GM23338 (cell line): ENCODE results near the gene PAPPA. TPM values are rescaled to one million over a fixed set of nuclear protein-coding genes. Genes with fewer than 3 reads are reported as not detected.

Source experiments
- ATAC-seq: fragments of 200-7000 bp; cut with Tn5 transposase; 3 replicates; pipeline ENCODE4 v1.9.1; 2020
- DNase-seq: peaks from one replicate; pipeline ENCODE4 v3.0.0-alpha.2; 2015; ENCODE audit warnings: low spot score
- H2AFZ ChIP-seq: fragments of 200-600 bp; sonication (generic); 2 replicates; pipeline ENCODE4 v1.8.0; 2016; ENCODE audit warnings: antibody characterized with exemption, mild to moderate bottlenecking, moderate library complexity
- H3F3A ChIP-seq: fragments of 200-600 bp; sonication (generic); replicated peaks from 2 replicates; pipeline ENCODE4 v1.8.0; 2017; ENCODE audit warnings: antibody characterized with exemption, mixed run types, low read depth
- H3K27ac ChIP-seq: fragments of 200-600 bp; sonication (generic); 2 replicates; pipeline ENCODE4 v1.6.1; 2016; ENCODE audit warnings: low read depth
- H3K27me3 ChIP-seq: fragments of 200-600 bp; sonication (generic); 2 replicates; pipeline ENCODE4 v1.8.0; 2016; ENCODE audit warnings: mild to moderate bottlenecking, mixed run types, moderate library complexity; ENCODE audit not compliant: insufficient read depth
- H3K36me3 ChIP-seq: fragments of 200-600 bp; sonication (generic); 2 replicates; pipeline ENCODE4 v1.8.0; 2016; ENCODE audit warnings: mild to moderate bottlenecking; ENCODE audit not compliant: insufficient read depth
- H3K4me1 ChIP-seq: fragments of 200-600 bp; sonication (generic); 2 replicates; pipeline ENCODE4 v1.8.0; 2016; ENCODE audit warnings: mild to moderate bottlenecking, moderate library complexity; ENCODE audit not compliant: insufficient read depth
- H3K4me2 ChIP-seq: fragments of 200-600 bp; sonication (generic); 2 replicates; pipeline ENCODE4 v1.7.1; 2017; ENCODE audit warnings: mixed run types
- H3K4me3 ChIP-seq: fragments of 200-600 bp; sonication (generic); 2 replicates; pipeline ENCODE4 v1.6.1; 2016; ENCODE audit warnings: mixed run types
- H3K79me2 ChIP-seq: fragments of 200-600 bp; sonication (generic); replicated peaks from 2 replicates; pipeline ENCODE4 v1.8.0; 2017; ENCODE audit warnings: mild to moderate bottlenecking; ENCODE audit not compliant: insufficient read depth
- H3K9me2 ChIP-seq: fragments of 200-600 bp; sonication (generic); 2 replicates; pipeline ENCODE4 v1.8.0; 2017; ENCODE audit not compliant: insufficient read depth
- H4K20me1 ChIP-seq: fragments of 200-600 bp; sonication (generic); replicated peaks from 2 replicates; pipeline ENCODE4 v1.8.0; 2017; ENCODE audit warnings: mild to moderate bottlenecking; ENCODE audit not compliant: insufficient read depth
- H3K27ac Mint-ChIP-seq: 2 replicates; pipeline ENCODE4 v1.8.0; 2020; ENCODE audit warnings: inconsistent platforms, mild to moderate bottlenecking, moderate library complexity, mixed read lengths
- H3K27me3 Mint-ChIP-seq: 3 replicates; pipeline ENCODE4 v1.8.0; 2022; ENCODE audit warnings: low read depth, mild to moderate bottlenecking, moderate library complexity, mixed read lengths, inconsistent platforms; ENCODE audit not compliant: insufficient read depth, poor library complexity
- H3K36me3 Mint-ChIP-seq: 3 replicates; pipeline ENCODE4 v1.8.0; 2021; ENCODE audit warnings: low read depth, mild to moderate bottlenecking, inconsistent platforms, moderate library complexity, mixed read lengths
- H3K4me1 Mint-ChIP-seq: 3 replicates; pipeline ENCODE4 v1.8.0; 2020; ENCODE audit warnings: mild to moderate bottlenecking, inconsistent platforms, mixed read lengths
- H3K4me3 Mint-ChIP-seq: 3 replicates; pipeline ENCODE4 v1.8.0; 2021; ENCODE audit warnings: moderate library complexity, mild to moderate bottlenecking, inconsistent platforms, mixed read lengths
- H3K9me3 Mint-ChIP-seq: 3 replicates; pipeline ENCODE4 v1.8.0; 2020; ENCODE audit warnings: moderate library complexity, mild to moderate bottlenecking, inconsistent platforms, mixed read lengths
- CREB1 ChIP-seq: fragments of 250-450 bp; sonication (Bioruptor Pico); IDR thresholded peaks from 2 replicates; pipeline ENCODE4 v1.5.0; 2020; ENCODE audit warnings: low read depth, mild to moderate bottlenecking, moderate library complexity
- ETS1 ChIP-seq: IDR thresholded peaks from 2 replicates; pipeline ENCODE4 v1.6.1; 2016; ENCODE audit warnings: antibody characterized with exemption
- EZH2 ChIP-seq: fragments of 200-600 bp; sonication (generic); IDR thresholded peaks from one replicate; pipeline ENCODE4 v1.8.0; 2017; ENCODE audit warnings: antibody characterized with exemption, mild to moderate bottlenecking, low read depth; ENCODE audit not compliant: unreplicated experiment
- EZH2phosphoT487 ChIP-seq: fragments of 200-600 bp; sonication (generic); IDR thresholded peaks from one replicate; pipeline ENCODE4 v1.8.1; 2018; ENCODE audit warnings: antibody characterized with exemption; ENCODE audit not compliant: unreplicated experiment
- JUNB ChIP-seq: IDR thresholded peaks from one replicate; pipeline ENCODE4 v1.6.1; 2016; ENCODE audit warnings: antibody characterized with exemption; ENCODE audit not compliant: unreplicated experiment
- NANOG ChIP-seq: IDR thresholded peaks from 2 replicates; pipeline ENCODE4 v1.6.1; 2016; ENCODE audit warnings: antibody characterized with exemption, borderline replicate concordance
- POLR2AphosphoS5 ChIP-seq: IDR thresholded peaks from 2 replicates; pipeline ENCODE4 v1.6.1; 2016; ENCODE audit warnings: antibody characterized with exemption, low read depth
- STAT1 ChIP-seq: IDR thresholded peaks from one replicate; pipeline ENCODE4 v1.6.1; 2016; ENCODE audit warnings: antibody characterized with exemption; ENCODE audit not compliant: unreplicated experiment
- ZNF114 ChIP-seq: fragments of 250-450 bp; sonication (Bioruptor Pico); IDR thresholded peaks from 2 replicates; pipeline ENCODE4 v1.5.0; 2020; ENCODE audit warnings: mild to moderate bottlenecking, moderate library complexity
- ZNF331 ChIP-seq: fragments of 250-450 bp; sonication (Bioruptor Pico); IDR thresholded peaks from 2 replicates; pipeline ENCODE4 v1.5.0; 2020; ENCODE audit warnings: low read depth, mild to moderate bottlenecking, moderate library complexity
- ZNF462 ChIP-seq: fragments of 250-450 bp; sonication (Bioruptor Pico); IDR thresholded peaks from 2 replicates; pipeline ENCODE4 v1.5.0; 2020; ENCODE audit warnings: mild to moderate bottlenecking, moderate library complexity
- polyA plus RNA-seq: library from polyadenylated mRNA; unstranded; fragments of >200 nt; fragmentation: Nextera tagmentation; extraction: Ambion mirVana; gene quantifications from 2 replicates; pipeline ENCODE4 v1.2.1, GENCODE V29; 2016
- total RNA-seq: library from RNA; depleted of rRNA; stranded (reverse); fragments of >200 nt; shearing (Covaris generic); gene quantifications from 2 replicates; pipeline ENCODE4 v1.2.3, GENCODE V29; 2014
- TF ChIP-seq, protein P1 (sequence below), 2 experiments: fragments of 200-600 bp in 1 of 2; sonication (generic) in 1 of 2; conservative IDR thresholded peaks; 2 replicates each; pipeline versions ENCODE4 v1.5.1 to v1.6.1; 2016 to 2017; ENCODE audit warnings: antibody characterized with exemption in 2 of 2, low read depth in 2 of 2, mild to moderate bottlenecking in 2 of 2, moderate library complexity in 1 of 2
- TF ChIP-seq, protein P2 (sequence below): IDR thresholded peaks from one replicate; pipeline ENCODE4 v1.6.1; 2018; ENCODE audit warnings: antibody characterized with exemption; ENCODE audit not compliant: unreplicated experiment

Gene PAPPA
- total and polyA plus RNA-seq, 2 experiments from 2014 or later: 0.38 to 0.66 TPM

GRCh38 chr9:116133163-116133562 is 20.4 kb upstream of the PAPPA start:
- Histone ChIP-seq H3K36me3 (no peaks in the 10 kb centered on the region), H3K4me2 (no peak overlapping the region), H3K4me3 (no peak overlapping the region), H3K79me2 (no peaks in the 10 kb centered on the region), H3K27me3 (no peaks in the 10 kb centered on the region), H3K9me2 (no peaks in the 10 kb centered on the region), H2AFZ (no peak overlapping the region), H3K4me1 (no peaks in the 10 kb centered on the region), H3F3A (no peaks in the 10 kb centered on the region), H3K27ac (no peak overlapping the region), H4K20me1 (no peaks in the 10 kb centered on the region)
- H3K9me3 Mint-ChIP-seq: peaks cover 2% of the 10 kb centered on the region; the same call in 1 of the 3 replicates
- H3K27ac Mint-ChIP-seq: no peak overlapping the region
- H3K27me3 Mint-ChIP-seq: peaks cover 3% of the 10 kb centered on the region
- no peak for DNase-seq
- TF ChIP-seq JUNB: no peak
- no peak for TF ChIP-seq ETS1
- no peak for TF ChIP-seq NANOG
- no peak for TF ChIP-seq ZNF331 (CRISPR knock-in tag)
- TF ChIP-seq CREB1 (CRISPR knock-in tag): no peak
- TF ChIP-seq EZH2: no peak
- TF ChIP-seq, protein P1, sequence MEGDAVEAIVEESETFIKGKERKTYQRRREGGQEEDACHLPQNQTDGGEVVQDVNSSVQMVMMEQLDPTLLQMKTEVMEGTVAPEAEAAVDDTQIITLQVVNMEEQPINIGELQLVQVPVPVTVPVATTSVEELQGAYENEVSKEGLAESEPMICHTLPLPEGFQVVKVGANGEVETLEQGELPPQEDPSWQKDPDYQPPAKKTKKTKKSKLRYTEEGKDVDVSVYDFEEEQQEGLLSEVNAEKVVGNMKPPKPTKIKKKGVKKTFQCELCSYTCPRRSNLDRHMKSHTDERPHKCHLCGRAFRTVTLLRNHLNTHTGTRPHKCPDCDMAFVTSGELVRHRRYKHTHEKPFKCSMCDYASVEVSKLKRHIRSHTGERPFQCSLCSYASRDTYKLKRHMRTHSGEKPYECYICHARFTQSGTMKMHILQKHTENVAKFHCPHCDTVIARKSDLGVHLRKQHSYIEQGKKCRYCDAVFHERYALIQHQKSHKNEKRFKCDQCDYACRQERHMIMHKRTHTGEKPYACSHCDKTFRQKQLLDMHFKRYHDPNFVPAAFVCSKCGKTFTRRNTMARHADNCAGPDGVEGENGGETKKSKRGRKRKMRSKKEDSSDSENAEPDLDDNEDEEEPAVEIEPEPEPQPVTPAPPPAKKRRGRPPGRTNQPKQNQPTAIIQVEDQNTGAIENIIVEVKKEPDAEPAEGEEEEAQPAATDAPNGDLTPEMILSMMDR (conservative IDR thresholded peaks at IDR 0.05; ENCODE audit: low read depth in 2 of 2): no peak
- TF ChIP-seq POLR2AphosphoS5: no peak
- TF ChIP-seq, protein P2, sequence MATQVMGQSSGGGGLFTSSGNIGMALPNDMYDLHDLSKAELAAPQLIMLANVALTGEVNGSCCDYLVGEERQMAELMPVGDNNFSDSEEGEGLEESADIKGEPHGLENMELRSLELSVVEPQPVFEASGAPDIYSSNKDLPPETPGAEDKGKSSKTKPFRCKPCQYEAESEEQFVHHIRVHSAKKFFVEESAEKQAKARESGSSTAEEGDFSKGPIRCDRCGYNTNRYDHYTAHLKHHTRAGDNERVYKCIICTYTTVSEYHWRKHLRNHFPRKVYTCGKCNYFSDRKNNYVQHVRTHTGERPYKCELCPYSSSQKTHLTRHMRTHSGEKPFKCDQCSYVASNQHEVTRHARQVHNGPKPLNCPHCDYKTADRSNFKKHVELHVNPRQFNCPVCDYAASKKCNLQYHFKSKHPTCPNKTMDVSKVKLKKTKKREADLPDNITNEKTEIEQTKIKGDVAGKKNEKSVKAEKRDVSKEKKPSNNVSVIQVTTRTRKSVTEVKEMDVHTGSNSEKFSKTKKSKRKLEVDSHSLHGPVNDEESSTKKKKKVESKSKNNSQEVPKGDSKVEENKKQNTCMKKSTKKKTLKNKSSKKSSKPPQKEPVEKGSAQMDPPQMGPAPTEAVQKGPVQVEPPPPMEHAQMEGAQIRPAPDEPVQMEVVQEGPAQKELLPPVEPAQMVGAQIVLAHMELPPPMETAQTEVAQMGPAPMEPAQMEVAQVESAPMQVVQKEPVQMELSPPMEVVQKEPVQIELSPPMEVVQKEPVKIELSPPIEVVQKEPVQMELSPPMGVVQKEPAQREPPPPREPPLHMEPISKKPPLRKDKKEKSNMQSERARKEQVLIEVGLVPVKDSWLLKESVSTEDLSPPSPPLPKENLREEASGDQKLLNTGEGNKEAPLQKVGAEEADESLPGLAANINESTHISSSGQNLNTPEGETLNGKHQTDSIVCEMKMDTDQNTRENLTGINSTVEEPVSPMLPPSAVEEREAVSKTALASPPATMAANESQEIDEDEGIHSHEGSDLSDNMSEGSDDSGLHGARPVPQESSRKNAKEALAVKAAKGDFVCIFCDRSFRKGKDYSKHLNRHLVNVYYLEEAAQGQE: no peak
- TF ChIP-seq STAT1: no peak
- TF ChIP-seq ZNF462 (CRISPR knock-in tag): no peak
- no peak for TF ChIP-seq EZH2phosphoT487
- no peak for TF ChIP-seq ZNF114 (CRISPR knock-in tag)
- H3K36me3 Mint-ChIP-seq: no peaks in the 10 kb centered on the region
- no peak for ATAC-seq
- no peaks in the 10 kb centered on the region for H3K4me1 Mint-ChIP-seq
- no peak overlapping the region for H3K4me3 Mint-ChIP-seq
